ENCODE results near the gene PRSS12. TPM values are rescaled to one million over a fixed set of nuclear protein-coding genes. Genes with fewer than 3 reads are reported as not detected.
"Not testable (repeated sequence)": the region's sequence is repeated elsewhere in the genome, so short reads cannot be mapped to it uniquely, and the experiment has no call there.

The PRSS12 gene
- total and polyA plus RNA-seq, 2 donors (not counting 3 experiments of a cell fraction or from before 2014, with no cell fraction given) = 0.22 to 0.55 TPM

GRCh38 chr4:118270492-118270891, 82.3 kb downstream of the PRSS12 start:
- no peaks in the 10 kb centered on the region for H4K20me1 ChIP-seq (replicated peaks; ENCODE audit: control insufficient read depth, extremely low read depth, insufficient read depth, low read length)
- no peaks in the 10 kb centered on the region for H3K36me3 ChIP-seq (ENCODE audit: control insufficient read depth in 2 of 2, extremely low read depth in 1 of 2, insufficient read depth in 2 of 2, low read length in 2 of 2)
- no peak overlapping the region for H3K4me2 ChIP-seq (ENCODE audit: insufficient read depth, low read length)
- no peak overlapping the region for H3K9ac ChIP-seq (replicated peaks; ENCODE audit: extremely low read depth, insufficient read depth, low read length)
- ChIA-PET POLR2A (no interaction called here), CTCF (interaction anchor here (0.6 to 2.5 kb wide), 23 partner anchors 10 to 1912 kb away, joined by 3 to 24 read pairs (median 4); partner anchors contain the start of genes NDST3 and TRAM1L1)
- no peak overlapping the region for H3K4me3 ChIP-seq (replicated peaks in 1 of 3; ENCODE audit: insufficient read depth in 1 of 3, low read depth in 1 of 3, low read length in 3 of 3)
- peaks cover 16 to 27% of the 10 kb centered on the region in 2 experiments for H3K27me3 ChIP-seq (ENCODE audit: control insufficient read depth in 2 of 2, insufficient read depth in 2 of 2, low read length in 2 of 2)
- peak; percentile 63 for FAIRE-seq
- H3K9me3 ChIP-seq (replicated peaks; ENCODE audit: control insufficient read depth, insufficient read depth, low read length) = no peaks in the 10 kb centered on the region
- intact Hi-C loops (cut with micrococcal nuclease) = loop anchor here (1.0 to 10.0 kb wide), 4 partner anchors 193 to 1913 kb away; partner anchors contain the start of gene METTL14
- H2AFZ ChIP-seq (ENCODE audit: low read depth, low read length) = no peak overlapping the region
- no peaks in the 10 kb centered on the region for H3K9me1 ChIP-seq (replicated peaks; ENCODE audit: control insufficient read depth, extremely low read depth, insufficient read depth, low read length)
- dilution Hi-C loops (cut with MboI; ENCODE audit: extremely low pct_ligation_motif_present, low sequenced_read_pairs) = no loop called here
- TF ChIP-seq, protein P1, sequence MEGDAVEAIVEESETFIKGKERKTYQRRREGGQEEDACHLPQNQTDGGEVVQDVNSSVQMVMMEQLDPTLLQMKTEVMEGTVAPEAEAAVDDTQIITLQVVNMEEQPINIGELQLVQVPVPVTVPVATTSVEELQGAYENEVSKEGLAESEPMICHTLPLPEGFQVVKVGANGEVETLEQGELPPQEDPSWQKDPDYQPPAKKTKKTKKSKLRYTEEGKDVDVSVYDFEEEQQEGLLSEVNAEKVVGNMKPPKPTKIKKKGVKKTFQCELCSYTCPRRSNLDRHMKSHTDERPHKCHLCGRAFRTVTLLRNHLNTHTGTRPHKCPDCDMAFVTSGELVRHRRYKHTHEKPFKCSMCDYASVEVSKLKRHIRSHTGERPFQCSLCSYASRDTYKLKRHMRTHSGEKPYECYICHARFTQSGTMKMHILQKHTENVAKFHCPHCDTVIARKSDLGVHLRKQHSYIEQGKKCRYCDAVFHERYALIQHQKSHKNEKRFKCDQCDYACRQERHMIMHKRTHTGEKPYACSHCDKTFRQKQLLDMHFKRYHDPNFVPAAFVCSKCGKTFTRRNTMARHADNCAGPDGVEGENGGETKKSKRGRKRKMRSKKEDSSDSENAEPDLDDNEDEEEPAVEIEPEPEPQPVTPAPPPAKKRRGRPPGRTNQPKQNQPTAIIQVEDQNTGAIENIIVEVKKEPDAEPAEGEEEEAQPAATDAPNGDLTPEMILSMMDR (IDR thresholded peaks at IDR 0.05; ENCODE audit: extremely low read depth in 1 of 2, insufficient read depth in 1 of 2, low read depth in 1 of 2, low read length in 2 of 2) = peak; percentile 21 to 32
- TF ChIP-seq MYC (IDR thresholded peaks at IDR 0.05; ENCODE audit: low read depth, low read length) (no peak), POLR2AphosphoS5 (IDR thresholded peaks at IDR 0.05; ENCODE audit: insufficient read depth, low read depth, low read length) (no peak)
- no peak overlapping the region for H3K27ac ChIP-seq (ENCODE audit: insufficient read depth, low read depth, low read length)
- no peaks in the 10 kb centered on the region for H3K79me2 ChIP-seq (ENCODE audit: control insufficient read depth, insufficient read depth, low read length)
- peak; percentile 63 for DNase-seq (ENCODE audit: low read depth, low spot score)
- no peaks in the 10 kb centered on the region for H3K4me1 ChIP-seq (ENCODE audit: control insufficient read depth, extremely low read depth, insufficient read depth, low read length)
- BruUV-seq (replicated peaks) = no TSS peak

DNA sequence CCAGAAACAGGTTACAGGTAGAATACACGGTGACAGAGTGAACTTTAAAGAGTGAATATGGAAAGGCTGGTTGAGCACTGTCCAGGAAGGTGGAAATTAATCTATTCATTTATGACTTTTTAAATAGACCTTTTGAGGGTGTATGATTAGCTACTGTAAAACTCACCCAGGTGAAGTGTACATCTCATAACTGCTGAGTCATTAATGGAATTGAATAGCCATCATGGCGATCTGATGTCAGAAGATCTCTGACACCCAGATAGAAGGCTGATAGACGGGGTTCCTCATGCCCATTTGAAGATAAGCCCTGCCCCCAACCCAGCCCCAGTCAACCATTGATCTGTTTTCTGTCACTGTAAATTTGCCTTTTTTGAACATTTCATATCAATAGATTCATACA, 84.0 kb downstream of the PRSS12 start:
- dilution Hi-C loops (cut with MboI; ENCODE audit: extremely low pct_ligation_motif_present, low sequenced_read_pairs) = no loop called here
- no peak overlapping the region for H3K4me3 ChIP-seq (replicated peaks in 1 of 3; ENCODE audit: insufficient read depth in 1 of 3, low read depth in 1 of 3, low read length in 3 of 3)
- POLR2A ChIA-PET = no interaction called here
- H3K4me2 ChIP-seq (ENCODE audit: insufficient read depth, low read length) = no peak overlapping the region
- no peaks in the 10 kb centered on the region for H3K9me3 ChIP-seq (replicated peaks; ENCODE audit: control insufficient read depth, insufficient read depth, low read length)
- H4K20me1 ChIP-seq (replicated peaks; ENCODE audit: control insufficient read depth, extremely low read depth, insufficient read depth, low read length) = no peaks in the 10 kb centered on the region
- H3K36me3 ChIP-seq (ENCODE audit: control insufficient read depth in 2 of 2, extremely low read depth in 1 of 2, insufficient read depth in 2 of 2, low read length in 2 of 2) = no peaks in the 10 kb centered on the region
- no peaks in the 10 kb centered on the region for H3K4me1 ChIP-seq (ENCODE audit: control insufficient read depth, extremely low read depth, insufficient read depth, low read length)
- CTCF ChIA-PET = no interaction called here
- H3K27ac ChIP-seq (ENCODE audit: insufficient read depth, low read depth, low read length) = no peak overlapping the region
- peaks cover 11 to 22% of the 10 kb centered on the region in 2 experiments for H3K27me3 ChIP-seq (ENCODE audit: control insufficient read depth in 2 of 2, insufficient read depth in 2 of 2, low read length in 2 of 2)
- TF ChIP-seq FOS (IDR thresholded peaks at IDR 0.05; ENCODE audit: borderline replicate concordance, insufficient read depth, low read length) = no peak
- no peak for TF ChIP-seq MAX (IDR thresholded peaks at IDR 0.05; ENCODE audit: insufficient read depth, insufficient read length)
- H3K79me2 ChIP-seq (ENCODE audit: control insufficient read depth, insufficient read depth, low read length) = no peaks in the 10 kb centered on the region
- no peak for DNase-seq (ENCODE audit: low read depth, low spot score)
- intact Hi-C loops (cut with micrococcal nuclease) = no loop called here
- no peaks in the 10 kb centered on the region for H3K9me1 ChIP-seq (replicated peaks; ENCODE audit: control insufficient read depth, extremely low read depth, insufficient read depth, low read length)
- BruUV-seq (replicated peaks) = no TSS peak
- H3K9ac ChIP-seq (replicated peaks; ENCODE audit: extremely low read depth, insufficient read depth, low read length) = no peak overlapping the region
- FAIRE-seq = no peak
- no peak overlapping the region for H2AFZ ChIP-seq (ENCODE audit: low read depth, low read length)

GRCh38 chr4:118266145-118266496, 86.7 kb downstream of the PRSS12 start:
- FAIRE-seq; H3K9me3 ChIP-seq (replicated peaks; ENCODE audit: control insufficient read depth, insufficient read depth, low read length); H3K27ac ChIP-seq (ENCODE audit: insufficient read depth, low read depth, low read length); H3K4me1 ChIP-seq (ENCODE audit: control insufficient read depth, extremely low read depth, insufficient read depth, low read length); H3K9me1 ChIP-seq (replicated peaks; ENCODE audit: control insufficient read depth, extremely low read depth, insufficient read depth, low read length); POLR2A ChIA-PET; dilution Hi-C loops (cut with MboI; ENCODE audit: extremely low pct_ligation_motif_present, low sequenced_read_pairs); H3K79me2 ChIP-seq (ENCODE audit: control insufficient read depth, insufficient read depth, low read length); H3K27me3 ChIP-seq (ENCODE audit: control insufficient read depth in 2 of 2, insufficient read depth in 2 of 2, low read length in 2 of 2); intact Hi-C loops (cut with micrococcal nuclease); BruUV-seq (replicated peaks); H3K36me3 ChIP-seq (ENCODE audit: control insufficient read depth in 2 of 2, extremely low read depth in 1 of 2, insufficient read depth in 2 of 2, low read length in 2 of 2); H3K4me3 ChIP-seq (replicated peaks in 1 of 3; ENCODE audit: insufficient read depth in 1 of 3, low read depth in 1 of 3, low read length in 3 of 3); CTCF ChIA-PET; H2AFZ ChIP-seq (ENCODE audit: low read depth, low read length); H3K9ac ChIP-seq (replicated peaks; ENCODE audit: extremely low read depth, insufficient read depth, low read length); DNase-seq (ENCODE audit: low read depth, low spot score); H3K4me2 ChIP-seq (ENCODE audit: insufficient read depth, low read length); H4K20me1 ChIP-seq (replicated peaks; ENCODE audit: control insufficient read depth, extremely low read depth, insufficient read depth, low read length): not testable (repeated sequence)

Measured in endothelial cell of umbilical vein (primary cell).